Fibroblast of the aortic adventitia (primary cell): ENCODE results near the gene MIS18A. TPM values are rescaled to one million over a fixed set of nuclear protein-coding genes. Genes with fewer than 3 reads are reported as not detected.

Experiments
- DNase-seq: peaks from one replicate; pipeline ENCODE4 v3.0.0-alpha.2; 2010; ENCODE audit warnings: low read depth
- H3K4me3 ChIP-seq: 2 replicates; pipeline ENCODE4 v1.5.1; 2011; ENCODE audit warnings: low read depth, mild to moderate bottlenecking, control low read depth, low read length, moderate library complexity
- CTCF ChIP-seq: IDR thresholded peaks from 2 replicates; pipeline ENCODE4 v1.5.1; 2011; ENCODE audit warnings: mild to moderate bottlenecking, low read length, control low read depth, inconsistent platforms; ENCODE audit not compliant: insufficient read depth
- total RNA-seq: library from RNA; depleted of rRNA; stranded (reverse); fragments of >200 nt; gene quantifications from 2 replicates; pipeline ENCODE4 v1.2.3, GENCODE V29; 2012; ENCODE audit warnings: low replicate concordance

Gene MIS18A
- total RNA-seq, 1 donor: 13.3 TPM

DNA sequence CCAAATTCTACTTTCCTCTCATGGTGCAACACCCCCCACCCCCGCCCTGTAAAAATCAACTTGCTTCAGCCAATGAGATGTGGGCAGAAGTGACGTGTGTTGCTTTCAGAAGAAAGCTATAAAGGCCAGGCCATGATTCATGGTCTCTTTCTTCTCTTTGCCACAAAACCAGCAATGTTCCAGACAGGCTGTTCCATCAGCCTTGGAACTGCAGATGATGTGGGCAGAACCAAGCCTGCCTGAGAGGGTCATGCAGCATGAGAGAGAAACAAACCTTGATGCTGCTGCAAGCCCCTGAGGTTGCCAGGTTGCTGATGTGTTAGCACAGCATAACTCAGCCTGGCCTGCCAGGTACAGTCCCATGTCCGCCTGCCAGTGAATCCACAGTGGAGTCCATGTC lies 41.8 kb downstream of the MIS18A start:
- no peak for TF ChIP-seq CTCF
- no peak for DNase-seq

GRCh38 chr21:32233722-32234301 lies 45.0 kb downstream of the MIS18A start:
- no peak overlapping the region for H3K4me3 ChIP-seq
- DNase-seq: no peak
- no peak for TF ChIP-seq CTCF

More for the DNA sequence above, 41.8 kb downstream of the MIS18A start:
- H3K4me3 ChIP-seq: no peak overlapping the region

DNA sequence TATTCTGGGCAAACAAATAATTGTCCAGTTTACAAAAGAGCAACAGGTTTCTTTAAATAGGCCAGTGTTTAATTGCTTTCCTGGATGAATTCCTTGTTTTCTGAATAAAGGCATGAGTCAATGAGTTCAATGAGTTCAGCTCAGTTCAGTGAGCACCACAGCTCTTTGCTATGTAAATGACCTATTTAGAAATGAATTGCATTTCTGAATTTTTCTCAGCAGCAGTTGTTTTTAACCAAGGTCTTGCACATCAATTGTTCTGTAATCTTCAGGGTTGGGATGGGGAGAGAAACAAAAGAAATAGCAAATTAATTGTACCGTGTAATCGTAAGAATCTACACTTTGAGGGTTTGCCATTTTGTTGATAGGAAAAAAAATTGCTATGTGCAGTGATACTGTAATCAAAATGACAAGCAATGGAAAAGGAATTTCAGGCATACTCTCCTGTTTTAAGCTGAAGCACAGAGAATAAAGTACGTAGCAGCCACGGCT lies 45.7 kb downstream of the MIS18A start:
- DNase-seq: no peak
- no peak for TF ChIP-seq CTCF
- no peak overlapping the region for H3K4me3 ChIP-seq

DNA sequence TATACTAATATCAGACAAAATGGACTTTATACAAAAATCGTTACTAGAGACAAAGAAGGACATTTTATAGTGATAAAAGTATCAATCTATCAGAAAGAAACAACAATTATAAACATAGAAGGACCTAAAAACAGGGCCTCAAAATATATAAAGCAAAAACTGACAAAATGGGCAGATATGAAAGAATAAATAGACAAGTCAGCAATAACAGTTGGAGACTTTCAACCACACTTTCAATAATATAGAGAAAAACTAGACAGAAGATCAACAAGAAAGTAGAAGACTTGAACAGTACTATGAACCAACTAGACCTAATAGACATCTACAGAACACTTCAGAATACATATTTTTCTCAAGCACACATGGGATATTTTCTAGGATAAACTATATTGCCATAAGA lies 52.4 kb downstream of the MIS18A start:
- no peak for TF ChIP-seq CTCF
- no peak for DNase-seq
- no peak overlapping the region for H3K4me3 ChIP-seq

Other genes with a start within 250 kb of the MIS18A start
- gene MRAP, start 19.8 kb upstream of the MIS18A start, total RNA-seq: not detected in 2 replicates
- gene URB1, start 114.0 kb upstream of the MIS18A start, total RNA-seq: 16.7 and 21.1 TPM in 2 replicates
- 14.5 and 17.8 TPM in 2 replicates for gene EVA1C, start 133.7 kb upstream of the MIS18A start, total RNA-seq